Subcutaneous abdominal adipose tissue (tissue), 5 donors: ENCODE data around the gene HMGB4.

ENCODE experiments used
- H3K27ac ChIP-seq: one replicate; pipeline ENCODE4 v1.7.0; 2013; ENCODE audit warnings: low read depth, mild to moderate bottlenecking, inconsistent platforms, low read length, moderate library complexity
- H3K27me3 ChIP-seq, 5 donors: one replicate each; pipeline ENCODE4 v1.7.0; 2013; ENCODE audit warnings: low read length in 5 of 5, inconsistent platforms in 1 of 5; ENCODE audit not compliant: control insufficient read depth in 5 of 5, insufficient read depth in 4 of 5
- H3K36me3 ChIP-seq, 5 donors: one replicate each; pipeline ENCODE4 v1.7.0; 2013; ENCODE audit warnings: low read length in 5 of 5; ENCODE audit not compliant: control insufficient read depth in 5 of 5, insufficient read depth in 5 of 5
- H3K4me1 ChIP-seq, 5 donors: one replicate each; pipeline ENCODE4 v1.7.0; 2013; ENCODE audit warnings: low read length in 5 of 5, mild to moderate bottlenecking in 3 of 5, moderate library complexity in 1 of 5; ENCODE audit not compliant: control insufficient read depth in 5 of 5, insufficient read depth in 5 of 5
- H3K4me3 ChIP-seq, 5 donors: one replicate each; pipeline ENCODE4 v1.7.0; 2013; ENCODE audit warnings: low read length in 5 of 5, low read depth in 1 of 5
- H3K9ac ChIP-seq, 5 donors: one replicate each; pipeline ENCODE4 v1.7.0; 2013; ENCODE audit warnings: low read length in 5 of 5, mild to moderate bottlenecking in 4 of 5, moderate library complexity in 3 of 5
- H3K9me3 ChIP-seq, 5 donors: one replicate each; pipeline ENCODE4 v1.7.0; 2013; ENCODE audit warnings: low read length in 5 of 5; ENCODE audit not compliant: control insufficient read depth in 5 of 5
- donor health status: healthy.
- donor health status: healthy.
- donor health status: healthy.
- donor health status: healthy.
- donor health status: healthy.

The HMGB4 gene, protein sequence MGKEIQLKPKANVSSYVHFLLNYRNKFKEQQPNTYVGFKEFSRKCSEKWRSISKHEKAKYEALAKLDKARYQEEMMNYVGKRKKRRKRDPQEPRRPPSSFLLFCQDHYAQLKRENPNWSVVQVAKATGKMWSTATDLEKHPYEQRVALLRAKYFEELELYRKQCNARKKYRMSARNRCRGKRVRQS

DNA sequence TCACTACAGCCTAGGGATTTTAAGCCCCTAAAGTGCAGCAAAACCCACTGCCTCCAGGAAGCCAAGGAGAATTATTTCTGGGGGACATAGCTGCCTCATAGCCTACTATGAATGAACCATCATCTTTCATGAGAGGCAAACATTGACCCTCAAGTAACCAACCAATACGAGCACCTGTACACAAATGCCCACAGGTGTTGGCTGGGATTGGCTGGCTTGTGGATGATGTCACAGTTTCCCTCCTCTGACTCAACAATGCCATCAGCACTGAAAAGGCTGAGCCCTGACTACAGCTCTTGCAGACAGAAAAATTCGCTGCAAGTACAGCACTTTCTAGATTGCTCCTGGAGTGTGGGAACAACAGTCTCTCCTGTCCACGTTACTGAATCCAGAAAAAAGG lies at the start of gene HMGB4:
HMGB4 (plus strand) TSS at position 301 of the 400 bp plus-strand sequence. CDS start 113 bp downstream, outside the sequence.
- H3K36me3 ChIP-seq: no peaks in the 10 kb centered on the region

DNA sequence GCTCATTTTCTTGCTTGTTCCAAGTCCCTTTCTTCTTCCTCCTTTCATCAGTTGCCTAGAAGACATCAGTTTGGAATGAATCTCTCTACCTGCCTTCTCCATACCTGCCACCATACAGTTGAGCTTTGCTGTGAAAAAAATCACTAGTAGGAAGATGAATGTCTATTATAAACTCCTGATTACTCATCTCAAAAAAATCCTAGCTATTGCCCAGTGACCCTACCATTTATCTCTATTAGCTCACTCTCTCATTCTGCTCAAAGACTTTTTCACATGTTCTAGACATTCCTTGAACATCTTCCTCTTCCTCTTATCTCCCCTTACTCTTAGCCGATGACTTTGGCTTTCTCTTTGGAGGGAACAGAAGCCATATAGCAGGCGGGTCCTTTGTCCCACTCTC lies 49.7 kb upstream of the HMGB4 start:
- Histone ChIP-seq H3K36me3 (no peaks in the 10 kb centered on the region), H3K4me1 (no peaks in the 10 kb centered on the region), H3K27me3 (no peaks in the 10 kb centered on the region), H3K9ac (no peak overlapping the region), H3K27ac (no peak overlapping the region), H3K9me3 (peaks cover 0 to 4% (median 0%) of the 10 kb centered on the region in 5 donors), H3K4me3 (no peak overlapping the region)

More for the DNA sequence above, at the start of gene HMGB4:
- H3K4me3 ChIP-seq: no peak within 1 kb of the TSS
- H3K9ac ChIP-seq: no peak within 1 kb of the TSS
- H3K27ac ChIP-seq: no peak within 1 kb of the TSS
- peaks cover 0 to 14% (median 4%) of the 10 kb centered on the region in 5 donors for H3K4me1 ChIP-seq
- peaks cover 0 to 3% (median 0%) of the 10 kb centered on the region in 5 donors for H3K27me3 ChIP-seq
- H3K9me3 ChIP-seq: peaks cover 0 to 5% (median 3%) of the 10 kb centered on the region in 5 donors

DNA sequence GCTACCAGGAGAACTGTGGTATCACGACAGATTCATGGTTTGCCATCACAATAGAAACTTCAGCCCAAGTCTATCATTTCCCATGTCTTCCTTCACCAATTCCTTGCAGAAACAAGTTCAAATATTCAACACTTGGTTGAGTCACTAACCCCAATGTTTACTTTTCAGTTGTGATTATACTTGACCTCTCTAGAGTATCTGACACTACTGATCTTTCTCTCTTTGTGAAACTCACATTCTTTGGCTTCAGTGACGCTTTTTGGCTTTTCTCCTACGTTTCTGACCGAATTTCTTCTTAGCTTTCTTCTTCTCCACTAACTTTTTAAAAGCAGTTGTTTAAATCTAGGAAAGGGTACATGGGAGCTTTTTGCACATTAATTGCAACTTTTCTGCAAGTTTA lies 48.8 kb upstream of the HMGB4 start:
- peaks cover 0 to 3% (median 0%) of the 10 kb centered on the region in 5 donors for H3K9me3 ChIP-seq
- H3K4me1 ChIP-seq: no peaks in the 10 kb centered on the region
- H3K27me3 ChIP-seq: no peaks in the 10 kb centered on the region
- H3K4me3 ChIP-seq: no peak overlapping the region
- H3K9ac ChIP-seq: no peak overlapping the region
- no peak overlapping the region for H3K27ac ChIP-seq
- no peaks in the 10 kb centered on the region for H3K36me3 ChIP-seq

DNA sequence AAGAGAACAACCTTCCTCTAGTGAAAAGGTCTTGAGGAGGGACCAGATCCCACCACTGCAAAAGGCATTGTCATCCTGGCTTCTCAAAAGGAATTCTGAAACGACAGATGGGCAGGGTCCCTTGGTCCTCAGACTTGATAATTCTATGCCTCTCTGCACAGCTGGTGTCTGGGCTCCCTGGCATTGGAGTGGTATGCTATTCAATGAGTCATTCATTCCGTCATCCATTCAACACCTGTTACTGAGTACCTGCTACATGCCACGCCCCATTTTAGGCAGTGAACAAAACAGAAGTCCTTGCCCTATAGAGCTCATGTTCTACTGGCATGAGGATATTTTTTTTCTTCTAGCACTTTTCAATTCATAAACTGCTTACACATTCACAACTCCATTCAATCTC lies 45.8 kb upstream of the HMGB4 start:
- Histone ChIP-seq H3K9ac (no peak overlapping the region), H3K4me1 (no peaks in the 10 kb centered on the region), H3K36me3 (no peaks in the 10 kb centered on the region), H3K27me3 (peaks cover 0 to 6% (median 0%) of the 10 kb centered on the region in 5 donors), H3K27ac (no peak overlapping the region), H3K9me3 (no peaks in the 10 kb centered on the region), H3K4me3 (no peak overlapping the region)

DNA sequence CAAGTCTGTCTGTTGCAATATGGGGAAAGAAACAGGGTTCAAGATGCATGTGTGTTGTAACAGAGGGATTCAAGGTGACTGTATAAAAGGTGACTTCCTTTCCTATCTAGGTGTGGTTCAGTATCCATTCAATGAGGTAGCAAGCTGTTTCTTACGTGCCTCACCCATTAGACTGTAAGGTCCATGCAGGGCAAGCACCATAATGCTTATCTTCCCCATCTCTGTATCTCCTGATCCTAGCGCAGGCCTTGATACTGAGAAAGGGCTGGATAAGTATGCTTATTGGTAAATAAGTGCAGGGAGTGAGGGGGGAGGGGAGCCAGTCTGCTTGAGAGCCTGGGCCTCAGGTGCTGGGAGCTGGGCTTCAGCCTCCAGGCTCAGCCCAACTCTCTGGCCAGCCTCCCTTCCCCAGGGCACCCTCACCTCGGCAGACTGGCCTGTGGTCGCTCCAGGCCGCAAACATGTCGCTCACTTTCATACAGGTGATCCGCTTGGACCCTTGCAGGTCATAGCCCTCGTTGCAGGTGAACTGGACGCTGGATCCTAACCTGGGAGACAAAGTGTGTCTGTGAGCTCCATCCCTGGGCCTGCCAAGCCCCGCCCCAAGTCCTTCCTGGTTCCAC lies 44.5 kb upstream of the HMGB4 start:
- Histone ChIP-seq H3K4me3 (no peak overlapping the region), H3K36me3 (no peaks in the 10 kb centered on the region), H3K9me3 (no peaks in the 10 kb centered on the region), H3K27ac (no peak overlapping the region), H3K4me1 (no peaks in the 10 kb centered on the region), H3K9ac (no peak overlapping the region), H3K27me3 (peaks cover 0 to 6% (median 0%) of the 10 kb centered on the region in 5 donors)

DNA sequence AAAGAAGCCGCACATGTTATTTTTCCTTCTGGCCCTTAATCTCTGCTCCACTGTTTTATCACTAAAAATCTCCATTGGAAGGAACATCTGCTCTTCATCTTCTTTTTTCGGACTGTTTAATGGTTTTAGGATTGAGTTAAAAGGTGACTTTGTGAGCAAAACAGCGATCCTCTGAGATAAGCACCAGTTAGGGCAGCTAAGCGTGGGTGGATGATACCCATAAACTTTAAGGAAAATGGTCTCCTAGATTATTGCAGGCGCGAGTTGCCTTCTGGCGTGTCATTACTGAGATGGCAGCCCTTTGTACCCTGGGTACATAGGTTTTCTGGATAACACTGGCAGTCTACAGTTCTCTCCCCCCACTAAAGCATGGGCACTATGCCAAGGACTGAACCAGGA lies 44.0 kb upstream of the HMGB4 start:
- H3K9ac ChIP-seq: no peak overlapping the region
- H3K27me3 ChIP-seq: peaks cover 0 to 6% (median 0%) of the 10 kb centered on the region in 5 donors
- H3K4me1 ChIP-seq: no peaks in the 10 kb centered on the region
- no peak overlapping the region for H3K27ac ChIP-seq
- no peaks in the 10 kb centered on the region for H3K36me3 ChIP-seq
- no peaks in the 10 kb centered on the region for H3K9me3 ChIP-seq
- no peak overlapping the region for H3K4me3 ChIP-seq

DNA sequence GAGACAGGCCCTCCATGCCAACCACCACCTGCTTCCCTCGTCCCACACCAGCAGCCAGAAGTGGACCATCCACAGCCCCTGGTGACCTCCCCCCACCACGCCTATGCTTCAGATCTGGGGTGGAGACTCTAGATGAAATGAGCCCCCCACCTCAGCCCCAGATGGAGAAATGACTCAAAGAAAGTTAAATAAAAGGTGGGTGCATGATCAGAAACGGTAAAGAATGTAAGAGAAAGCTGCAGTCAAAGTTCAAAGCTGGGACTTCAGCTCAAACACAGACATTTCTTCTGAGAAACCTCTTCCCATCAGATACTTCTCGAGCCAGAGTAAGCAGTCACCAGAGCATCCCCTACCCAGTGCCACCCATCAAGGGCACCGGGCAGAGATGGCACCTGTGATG lies 43.1 kb upstream of the HMGB4 start:
- Histone ChIP-seq H3K27ac (no peak overlapping the region), H3K4me3 (no peak overlapping the region), H3K36me3 (no peaks in the 10 kb centered on the region), H3K9me3 (no peaks in the 10 kb centered on the region), H3K27me3 (peaks cover 0 to 6% (median 0%) of the 10 kb centered on the region in 5 donors), H3K4me1 (no peaks in the 10 kb centered on the region), H3K9ac (no peak overlapping the region)

DNA sequence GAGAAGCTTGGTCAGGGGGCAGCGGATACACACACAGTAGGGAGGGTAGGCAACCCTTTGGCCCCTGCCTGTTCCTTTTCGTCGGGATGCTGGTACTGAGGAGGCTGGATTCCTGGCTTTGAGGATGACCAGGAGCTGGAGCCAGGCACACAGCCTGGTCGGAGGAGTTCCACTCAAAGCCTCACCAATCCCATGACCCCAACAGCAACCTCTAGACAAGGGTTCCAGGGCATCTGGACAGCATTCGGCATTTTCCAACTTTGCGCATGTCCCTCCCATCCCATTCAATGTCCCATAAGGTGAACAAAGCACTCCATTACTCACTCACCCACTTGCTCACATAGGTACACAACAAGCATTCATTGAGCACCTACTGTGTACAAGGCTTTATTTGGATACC lies 42.6 kb upstream of the HMGB4 start:
- Histone ChIP-seq H3K27ac (no peak overlapping the region), H3K4me1 (no peaks in the 10 kb centered on the region), H3K4me3 (no peak overlapping the region), H3K36me3 (no peaks in the 10 kb centered on the region), H3K27me3 (peaks cover 0 to 6% (median 0%) of the 10 kb centered on the region in 5 donors), H3K9me3 (no peaks in the 10 kb centered on the region), H3K9ac (no peak overlapping the region)

DNA sequence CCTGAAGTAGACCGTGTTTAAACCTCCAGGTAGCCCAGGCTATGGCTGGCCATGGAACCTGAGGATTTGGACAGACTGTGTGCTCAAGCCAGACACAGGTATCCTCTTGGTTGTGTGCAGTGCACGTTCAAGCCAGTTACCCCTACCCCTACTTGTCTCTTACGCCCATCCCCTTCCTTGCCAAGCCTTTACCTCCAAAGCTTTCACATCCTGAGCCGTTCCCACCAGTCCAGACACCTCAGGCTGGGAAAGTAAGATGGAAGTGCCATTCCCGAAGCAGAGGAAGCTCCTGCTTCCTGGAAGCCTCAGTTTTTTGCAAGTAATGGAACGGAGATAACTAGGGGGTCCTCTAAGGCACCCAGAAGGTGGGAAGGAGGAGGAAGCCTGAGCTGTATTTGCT lies 41.5 kb upstream of the HMGB4 start:
- H3K4me3 ChIP-seq: no peak overlapping the region

DNA sequence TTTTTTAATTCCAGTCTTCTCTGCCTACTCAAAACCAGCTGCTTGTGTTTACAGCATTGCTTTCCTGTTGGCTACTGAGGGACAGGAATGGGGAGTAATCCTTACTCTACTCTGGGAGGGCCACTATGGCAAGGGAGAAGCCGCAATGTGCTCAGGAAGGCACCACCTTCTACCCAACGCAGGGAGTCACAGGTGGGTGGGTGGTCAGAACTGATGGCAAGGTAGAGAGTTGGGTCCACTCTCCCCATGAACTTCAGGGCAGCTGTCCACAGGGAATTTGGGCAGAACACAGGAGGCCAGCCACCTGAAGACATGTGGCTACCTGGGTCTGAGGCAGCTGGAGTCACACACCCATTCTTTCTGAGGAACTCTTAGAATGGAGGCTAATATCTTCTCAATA lies 40.5 kb upstream of the HMGB4 start:
- H3K27me3 ChIP-seq: peaks cover 0 to 7% (median 0%) of the 10 kb centered on the region in 5 donors
- H3K9me3 ChIP-seq: peaks cover 0 to 2% (median 0%) of the 10 kb centered on the region in 5 donors
- no peak overlapping the region for H3K4me3 ChIP-seq
- no peak overlapping the region for H3K27ac ChIP-seq
- H3K36me3 ChIP-seq: no peaks in the 10 kb centered on the region
- H3K9ac ChIP-seq: no peak overlapping the region
- H3K4me1 ChIP-seq: no peaks in the 10 kb centered on the region

More for the DNA sequence above, 41.5 kb upstream of the HMGB4 start:
- peaks cover 0 to 6% (median 0%) of the 10 kb centered on the region in 5 donors for H3K27me3 ChIP-seq
- H3K27ac ChIP-seq: no peak overlapping the region
- no peaks in the 10 kb centered on the region for H3K36me3 ChIP-seq
- no peaks in the 10 kb centered on the region for H3K9me3 ChIP-seq
- no peak overlapping the region for H3K9ac ChIP-seq
- no peaks in the 10 kb centered on the region for H3K4me1 ChIP-seq
